Epidermal melanocyte (primary cell): ENCODE results near the gene FLCN.
"Not testable (repeated sequence)": the region's sequence is repeated elsewhere in the genome, so short reads cannot be mapped to it uniquely, and the experiment has no call there.

Source experiments
- DNase-seq: peaks from one replicate; pipeline ENCODE4 v3.0.0; 2011; ENCODE audit warnings: low spot score; ENCODE audit not compliant: insufficient read length

FLCN gene

DNA sequence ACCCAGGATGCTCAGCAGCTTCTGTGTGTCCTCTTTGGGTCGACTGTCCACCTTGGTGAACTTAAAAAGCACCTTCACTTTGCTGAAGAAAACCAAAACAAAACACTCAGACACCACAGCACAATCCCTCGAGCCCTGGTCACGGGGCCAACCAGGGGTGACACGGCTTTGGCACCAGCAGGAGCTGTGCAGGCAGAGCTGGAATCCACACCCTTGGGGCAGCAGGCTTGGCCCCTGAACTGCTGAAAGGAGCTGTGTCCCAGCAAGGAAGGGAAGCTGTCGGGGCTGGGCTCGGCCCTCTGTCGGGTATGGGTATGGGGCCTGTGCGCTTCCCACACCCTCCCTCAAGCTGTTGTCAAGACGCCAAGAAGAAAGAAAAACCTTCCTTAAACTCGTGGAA, 23.2 kb downstream of the FLCN start:
- DNase-seq: no peak

DNA sequence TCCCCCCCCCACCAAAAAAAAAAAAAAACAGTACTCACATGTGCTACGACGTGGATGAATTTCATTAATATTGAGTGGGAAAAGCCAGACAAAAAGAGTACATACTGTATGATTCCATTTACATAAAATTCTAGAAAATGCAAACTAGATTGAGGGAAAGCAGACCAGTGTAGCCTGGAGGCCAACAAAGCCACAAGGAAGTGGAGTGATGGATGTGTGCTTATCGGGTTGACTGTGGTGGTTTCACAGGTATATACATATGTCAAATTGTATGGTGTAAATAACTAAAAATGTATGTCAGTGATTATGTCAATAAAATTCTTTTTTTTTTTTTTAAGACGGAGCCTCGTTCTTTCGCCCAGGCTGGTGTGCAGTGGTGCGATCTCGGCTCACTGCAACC, 29.0 kb downstream of the FLCN start:
- no peak for DNase-seq

DNA sequence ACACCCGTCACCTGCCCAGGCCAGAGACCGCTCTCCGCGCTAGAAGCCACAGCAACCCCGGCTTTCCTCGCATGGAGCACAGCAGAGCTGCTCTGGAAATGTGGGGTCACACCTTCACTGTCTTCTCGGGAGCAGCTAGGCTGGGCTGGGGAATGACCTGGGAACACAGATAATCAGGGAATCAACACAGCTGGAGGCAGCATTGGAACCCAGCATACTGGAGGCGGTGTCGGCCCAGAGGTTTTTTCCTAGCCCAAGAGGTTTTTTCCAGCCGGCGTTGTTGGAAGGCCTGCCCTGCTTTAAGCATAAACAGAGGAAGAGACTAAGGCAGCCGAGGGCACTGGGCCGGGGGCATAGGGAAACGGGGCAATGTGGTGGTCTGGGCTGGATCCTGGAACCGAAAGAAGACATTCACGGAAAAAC, 30.0 kb downstream of the FLCN start:
- DNase-seq: no peak

DNA sequence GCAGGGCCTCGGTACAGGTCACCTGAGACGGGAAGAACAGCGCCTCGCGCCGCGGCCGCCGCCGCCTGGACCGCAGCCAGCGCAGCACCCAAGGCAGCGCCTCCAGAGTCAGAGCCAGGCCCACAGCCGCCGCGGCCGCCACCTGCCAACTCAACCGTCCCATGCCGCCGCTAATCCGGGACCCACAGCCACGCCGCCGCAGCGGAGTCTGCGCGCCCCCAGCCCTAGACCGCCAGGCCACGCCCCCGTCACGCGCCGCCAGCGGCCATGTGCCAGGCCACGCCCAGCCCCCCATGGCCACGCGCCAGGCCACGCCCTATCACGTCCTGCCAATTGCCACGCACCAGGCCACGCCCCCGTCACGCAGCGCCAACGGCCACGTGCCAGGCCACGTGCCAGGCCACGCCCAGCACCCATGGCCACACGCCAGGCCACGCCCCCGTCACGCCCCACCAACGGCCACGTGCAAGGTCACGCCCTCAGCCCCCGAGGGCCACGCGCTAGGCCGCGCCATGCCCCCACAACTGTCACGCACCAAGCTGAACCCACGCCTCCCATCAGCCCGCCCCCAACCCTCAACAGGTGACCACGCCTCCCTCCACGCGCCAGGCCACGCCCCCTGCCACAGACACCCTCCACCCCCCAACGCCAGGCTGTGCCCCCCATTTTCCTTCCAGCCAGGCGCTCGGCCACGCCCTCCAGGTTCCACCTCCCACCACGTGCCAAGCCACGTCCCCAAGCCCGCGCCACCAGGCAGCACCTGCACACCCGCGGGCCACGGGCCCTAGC, 30.6 kb downstream of the FLCN start, which contains the start of gene PLD6:
PLD6 (minus strand) TSS at position 210 of the 789 bp plus-strand sequence; CDS start at position 163, 47 bp downstream.
- peak; percentile 52 for DNase-seq

DNA sequence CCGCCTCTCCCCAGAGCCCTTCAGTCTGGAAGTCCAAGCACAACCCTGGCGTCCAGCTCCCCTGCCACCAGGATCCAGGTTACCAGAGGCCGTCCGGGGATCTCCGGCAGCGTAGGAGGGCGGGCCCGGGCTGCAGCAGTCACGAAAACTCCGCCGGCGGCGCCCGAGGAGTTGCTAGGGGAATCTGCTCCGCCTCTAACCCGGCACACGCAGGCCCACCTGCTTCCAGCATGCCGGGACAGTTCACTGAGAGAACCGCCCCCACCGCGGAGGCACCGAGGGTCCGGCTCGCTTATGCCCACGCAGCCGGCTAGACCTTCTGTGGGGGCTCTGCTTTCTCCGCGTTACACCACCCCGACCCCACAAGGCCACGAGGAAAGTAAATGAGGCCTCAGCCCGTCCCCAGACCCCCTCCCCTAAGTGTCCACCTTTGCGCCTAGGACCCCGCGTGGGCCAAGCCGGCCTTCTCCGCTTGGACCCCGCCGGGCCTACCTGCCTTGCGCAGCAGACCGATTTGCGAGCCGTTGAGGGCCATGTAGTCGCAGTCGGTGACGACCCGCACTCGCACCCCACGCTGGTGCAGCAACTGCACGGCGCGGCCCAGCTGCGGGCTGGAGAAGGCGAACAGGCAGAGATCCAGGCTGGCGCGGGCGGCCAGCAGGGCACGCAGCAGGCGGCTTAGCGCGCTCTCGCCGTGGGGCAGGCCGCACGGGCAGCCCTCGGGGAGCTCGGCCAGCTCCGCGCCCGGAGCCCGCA, 31.4 kb downstream of the FLCN start:
- DNase-seq: no peak

DNA sequence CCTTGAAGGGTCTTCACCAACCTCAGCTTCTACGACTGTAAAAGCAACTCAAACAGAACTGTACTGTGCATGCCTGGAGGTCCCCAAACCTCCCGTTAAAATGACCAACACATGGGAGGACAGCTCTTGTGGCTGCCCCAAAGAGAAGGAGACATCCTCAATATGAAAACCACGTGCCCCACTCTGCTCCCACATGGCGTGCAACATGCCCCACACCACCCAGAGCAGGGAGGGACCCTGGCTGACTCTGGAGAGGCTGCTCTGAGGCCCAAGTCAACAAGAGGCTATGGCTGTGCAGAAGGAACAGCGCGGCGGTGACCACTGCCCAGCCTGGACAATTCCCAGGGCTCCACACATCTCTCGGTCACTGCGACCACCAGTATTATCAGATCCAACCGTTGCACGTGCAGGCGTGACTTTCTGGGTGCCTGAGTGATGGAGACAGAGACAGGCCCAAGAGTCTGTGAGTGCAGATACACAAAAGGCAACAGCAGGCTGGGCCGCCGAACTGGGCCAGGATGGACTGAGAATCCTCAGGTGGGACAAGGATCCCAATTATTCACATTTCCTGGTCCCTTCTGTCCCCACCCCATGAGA, 32.2 kb downstream of the FLCN start:
- DNase-seq: no peak

DNA sequence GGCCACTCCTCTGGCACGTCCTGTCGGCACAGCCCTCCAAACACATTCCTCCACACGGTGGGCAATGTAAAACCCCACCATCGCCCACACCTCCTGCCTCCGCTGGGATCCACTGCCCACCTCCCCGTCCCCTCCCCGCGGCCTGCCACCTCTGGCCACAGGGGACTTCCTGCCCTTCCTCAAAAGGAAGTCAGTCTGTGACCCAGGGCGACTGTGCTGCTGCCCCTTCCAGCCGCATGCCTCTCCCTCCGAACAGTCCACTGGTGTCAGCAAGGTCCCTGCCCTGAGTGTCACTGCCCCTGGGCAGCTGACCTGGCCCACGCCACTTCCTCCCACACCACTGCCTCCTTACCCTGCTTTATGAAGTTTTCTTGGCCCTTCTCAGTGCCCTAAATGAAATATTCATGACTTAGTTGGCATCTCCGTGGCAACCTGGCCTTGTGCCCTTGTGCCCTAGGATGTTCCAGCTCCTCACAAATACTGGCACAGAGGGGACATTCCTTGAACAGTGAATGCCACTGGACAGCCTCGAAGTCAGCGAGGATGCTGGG, 32.9 kb downstream of the FLCN start:
- no peak for DNase-seq

DNA sequence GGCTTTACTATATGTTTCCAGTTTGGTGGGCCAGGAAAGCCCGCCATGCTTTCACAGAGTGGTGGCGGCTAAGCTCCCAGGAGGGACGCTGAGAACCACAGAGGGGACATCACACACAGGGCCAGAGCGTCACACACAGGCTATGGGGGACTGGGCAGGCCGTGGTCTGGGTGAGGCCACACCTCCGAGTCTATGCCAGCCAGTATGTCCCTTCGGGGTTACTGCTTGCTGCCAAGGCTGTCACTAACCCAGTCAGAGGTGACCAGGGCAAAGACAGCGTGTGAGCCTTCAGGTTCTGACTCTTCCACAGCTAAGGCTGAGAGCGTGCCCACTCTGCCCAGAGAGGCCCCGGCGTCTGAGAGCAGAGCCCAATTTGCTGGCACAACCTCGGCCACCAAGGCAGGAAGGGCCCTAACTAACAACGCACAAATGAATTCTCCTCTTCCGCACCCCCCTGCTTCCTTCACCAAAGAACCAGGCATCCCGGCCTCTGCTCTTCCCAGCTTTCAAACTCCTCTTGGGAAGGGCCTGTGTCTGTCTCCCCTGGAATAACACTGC, 33.7 kb downstream of the FLCN start:
- no peak for DNase-seq

DNA sequence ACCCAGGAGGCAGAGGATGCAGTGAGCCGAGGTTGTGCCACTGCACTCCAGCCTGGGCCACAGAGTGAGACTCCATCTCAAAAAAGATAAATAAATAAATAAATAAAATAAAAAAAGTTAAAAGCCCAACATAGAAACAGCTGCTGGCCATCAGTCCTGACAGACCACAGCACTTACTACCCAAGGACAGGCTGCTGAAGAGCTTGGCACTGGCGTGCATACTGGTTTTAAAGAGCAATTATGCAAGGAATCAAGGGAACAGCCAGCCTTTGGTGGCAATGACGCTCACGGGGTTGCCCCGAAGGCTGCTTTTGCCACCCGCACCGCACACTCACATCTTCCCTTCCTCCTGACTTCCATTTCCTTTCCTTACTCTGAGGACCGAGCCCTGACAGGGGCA, 35.1 kb downstream of the FLCN start:
- no peak for DNase-seq

DNA sequence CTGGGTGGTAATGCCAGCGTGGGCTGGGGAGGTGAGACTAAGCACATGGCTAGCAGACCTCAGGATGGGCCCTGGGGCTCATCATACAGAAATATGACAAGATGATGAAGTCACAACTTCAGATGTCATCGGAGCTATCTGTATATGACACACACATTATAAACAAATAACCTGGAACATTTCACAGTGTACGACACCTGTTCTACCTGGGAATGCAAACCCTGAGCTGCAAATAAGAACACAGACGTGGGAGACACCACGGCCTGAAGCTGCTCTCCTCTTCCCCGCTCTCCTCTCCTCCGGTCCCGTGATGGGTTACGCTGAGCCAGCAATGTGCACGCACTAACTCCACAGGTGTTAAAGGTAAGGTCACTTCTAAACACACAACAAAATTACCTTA, 35.7 kb downstream of the FLCN start:
- no peak for DNase-seq

DNA sequence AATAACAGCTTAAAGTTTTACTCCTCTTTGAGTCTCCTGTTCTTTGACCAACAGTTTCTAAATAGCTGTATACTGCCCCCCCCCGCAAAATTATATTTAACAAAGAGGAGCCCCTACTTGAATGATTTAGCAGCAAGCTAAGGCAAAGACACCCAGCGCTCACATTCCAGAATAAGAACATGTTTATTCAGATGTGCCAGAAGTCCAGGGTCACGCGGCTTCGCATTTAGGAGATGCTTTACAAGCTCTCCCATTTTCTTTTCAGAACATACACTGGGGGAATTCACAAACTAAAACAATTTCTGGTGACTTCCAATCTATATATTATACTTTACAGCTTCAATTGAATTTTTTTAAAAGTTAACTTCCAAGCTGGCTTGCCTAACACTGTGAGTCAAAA, 36.1 kb downstream of the FLCN start:
- DNase-seq: no peak

DNA sequence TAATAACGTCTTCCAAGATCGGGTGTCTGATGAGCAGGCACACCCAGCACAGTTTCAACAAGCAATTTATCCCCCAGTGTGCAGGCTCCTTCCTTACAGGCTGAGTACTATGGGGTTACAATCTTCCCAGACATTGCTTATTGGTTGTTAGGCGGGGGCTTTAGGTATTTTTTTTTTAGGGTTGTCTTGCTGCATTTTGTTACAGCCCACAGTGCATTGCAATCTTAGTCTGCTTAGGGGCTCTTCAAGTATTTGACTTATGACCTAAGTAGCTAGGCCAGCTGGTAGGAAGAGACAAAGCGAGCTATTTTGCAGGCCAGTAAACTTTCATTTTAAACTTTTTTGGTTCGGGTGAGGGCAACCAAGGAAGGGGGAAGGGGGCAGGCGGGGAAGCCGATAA, 36.7 kb downstream of the FLCN start:
- no peak for DNase-seq

DNA sequence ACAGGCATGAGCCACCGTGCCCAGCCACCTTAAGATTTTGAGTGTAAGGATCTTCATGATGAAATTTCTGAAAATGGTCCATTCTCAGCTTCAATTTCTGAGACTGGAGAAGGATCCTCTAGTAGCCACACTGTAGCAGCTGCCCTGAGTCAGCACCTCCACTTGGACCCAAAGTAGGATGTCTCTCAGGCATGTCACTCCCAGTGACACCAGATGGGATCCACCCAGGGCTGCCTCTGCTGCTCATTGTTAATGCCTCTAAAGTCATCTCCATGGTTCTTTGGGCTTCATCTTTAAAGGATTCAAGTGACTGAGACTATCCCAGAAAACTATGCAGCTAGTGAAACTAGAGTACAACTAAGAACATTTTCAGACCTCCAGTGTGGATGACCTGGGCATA, 38.7 kb downstream of the FLCN start:
- DNase-seq: no peak

DNA sequence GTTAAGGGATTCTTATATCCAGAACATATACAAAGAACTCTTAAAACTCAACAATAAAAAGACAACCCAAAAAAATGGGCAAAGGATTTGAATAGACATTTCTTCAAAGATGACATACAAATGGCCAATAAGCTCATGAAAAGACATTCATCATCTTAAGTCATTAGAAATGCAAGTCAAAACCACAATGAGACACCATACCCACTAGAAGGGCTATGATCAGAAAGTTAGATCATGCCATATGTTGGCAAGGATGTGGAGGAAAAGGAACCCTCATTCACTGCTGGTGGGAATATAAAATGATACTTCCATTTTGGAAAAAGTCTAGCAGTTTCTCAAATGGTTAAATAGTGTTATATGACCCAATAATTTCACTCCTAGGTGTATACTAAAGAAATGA, 40.2 kb downstream of the FLCN start:
- no peak for DNase-seq

DNA sequence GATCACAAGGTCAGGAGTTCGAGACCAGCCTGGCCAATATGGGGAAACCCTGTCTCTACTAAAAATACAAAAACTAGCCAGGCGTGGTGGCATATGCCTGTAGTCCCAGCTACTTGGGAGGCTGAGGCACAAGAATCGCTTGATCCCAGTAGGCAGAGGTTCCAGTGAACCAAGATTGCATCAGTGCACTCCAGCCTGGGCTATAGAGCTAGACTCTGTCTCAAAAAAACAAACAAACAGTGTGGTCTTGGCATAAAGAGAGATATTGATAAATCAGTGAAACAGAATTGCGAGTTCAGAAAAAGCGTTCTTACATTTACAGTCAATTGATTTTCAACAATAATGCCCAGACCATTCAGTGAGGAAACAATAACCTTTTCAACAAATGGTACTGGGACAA, 41.5 kb downstream of the FLCN start:
- not testable (repeated sequence) for DNase-seq

DNA sequence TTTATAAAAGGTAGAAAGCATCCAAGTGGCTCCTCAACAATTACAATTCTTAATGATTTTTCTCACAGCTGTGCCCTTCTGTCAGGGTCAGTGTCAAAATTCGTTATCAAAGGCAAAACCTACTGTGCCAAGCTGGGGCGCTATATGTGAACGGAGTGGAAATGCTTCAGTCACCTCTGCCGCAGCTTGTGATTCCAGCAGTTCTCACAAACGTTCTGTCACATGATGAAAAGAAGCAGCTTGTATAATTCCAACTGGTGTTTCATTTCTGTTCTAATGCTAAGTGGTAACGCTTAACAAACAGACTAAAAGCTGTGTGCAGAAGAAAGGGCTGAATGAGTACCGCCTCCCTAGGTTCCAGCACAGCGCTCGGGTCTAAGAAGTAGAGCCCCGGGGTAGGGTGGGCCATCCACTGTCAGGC, 45.0 kb downstream of the FLCN start:
- no peak for DNase-seq

DNA sequence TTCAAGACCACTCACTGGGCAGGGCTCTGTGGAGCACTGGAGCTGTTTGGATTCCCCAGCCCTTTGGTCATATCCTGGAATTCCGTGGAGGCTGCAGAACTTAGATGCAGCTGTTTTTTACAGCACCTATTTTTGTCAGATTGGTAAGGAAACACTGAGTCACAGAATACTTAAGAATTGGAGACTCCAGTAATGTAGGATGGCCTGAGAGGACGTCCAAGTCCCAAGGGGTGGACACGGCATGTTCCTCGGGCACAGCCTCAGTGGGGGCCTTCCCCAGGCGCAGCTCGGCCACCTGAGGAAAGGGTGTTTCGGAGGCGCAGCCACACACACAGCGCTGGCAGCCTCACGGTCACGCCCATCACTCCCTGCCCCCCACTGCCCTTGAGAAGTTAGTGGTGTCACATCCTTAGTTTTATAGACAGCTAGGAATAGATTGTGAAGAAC, 45.6 kb downstream of the FLCN start:
- no peak for DNase-seq

DNA sequence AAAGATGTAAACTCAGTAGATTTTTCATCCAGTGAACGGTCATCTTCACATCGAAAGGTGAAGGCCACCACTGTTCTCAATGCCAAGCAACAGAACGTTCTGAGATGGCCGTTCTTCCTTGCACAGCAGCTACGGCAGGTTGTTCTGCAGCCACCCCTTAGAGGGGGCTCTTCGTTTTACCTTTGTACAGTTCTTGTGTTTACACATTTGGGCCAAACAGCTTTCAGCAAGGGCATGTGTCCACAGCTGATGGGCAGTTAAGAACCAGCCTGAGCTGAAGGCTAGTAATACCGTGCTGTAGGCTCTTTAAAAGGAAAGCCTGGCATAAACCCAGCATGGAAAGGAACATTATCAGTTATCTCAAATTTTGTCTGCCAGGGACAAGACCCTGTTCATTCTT, 46.8 kb downstream of the FLCN start:
- no peak for DNase-seq

DNA sequence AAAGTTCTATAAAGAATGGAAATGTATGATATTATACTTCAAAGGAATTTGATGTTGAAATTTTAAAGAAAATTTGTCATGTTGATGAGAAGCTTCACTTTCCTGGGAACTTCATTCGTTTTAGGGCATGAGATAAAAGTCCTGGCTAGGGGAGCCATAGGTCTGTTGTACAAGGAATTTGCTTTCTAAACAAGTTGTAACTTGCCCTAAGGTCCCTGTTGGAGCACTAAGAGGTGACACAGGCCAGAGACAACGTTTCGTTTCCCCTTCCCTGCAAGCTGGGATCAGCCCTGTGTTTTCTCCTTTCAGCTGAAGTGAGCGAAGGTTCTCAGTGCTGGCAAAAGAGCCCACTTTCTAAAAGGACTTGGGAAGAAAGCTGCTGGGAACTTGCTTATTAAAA, 47.4 kb downstream of the FLCN start:
- no peak for DNase-seq

DNA sequence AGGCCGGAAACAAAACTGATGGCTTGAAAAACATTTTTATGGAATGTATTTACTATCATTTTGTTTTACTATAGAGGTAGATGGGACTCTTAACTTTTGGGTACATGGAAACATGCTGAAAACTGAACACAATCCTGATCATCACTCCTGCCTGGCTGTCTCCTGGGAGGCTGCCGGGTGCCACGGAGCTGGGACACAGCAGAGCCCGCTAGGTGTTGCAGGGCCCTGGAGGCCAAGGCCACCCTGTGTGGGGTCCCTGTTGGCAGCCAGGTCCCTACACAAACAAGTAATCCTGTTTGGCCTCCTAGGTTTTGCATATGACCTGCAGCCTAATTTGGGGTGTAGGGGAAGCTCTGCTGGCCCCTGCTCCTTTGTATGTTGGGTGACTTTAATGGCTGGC, 48.4 kb downstream of the FLCN start:
- DNase-seq: no peak
